HG03045 (cell line): ENCODE results near the gene CHD6.

Experiments used
- ATAC-seq: cut with Tn5 transposase; IDR thresholded peaks from one replicate; pipeline ENCODE4 v1.9.1; 2021; ENCODE audit warnings: mild to moderate bottlenecking, moderate library complexity; ENCODE audit not compliant: unreplicated experiment

CHD6 gene

GRCh38 chr20:41395667-41396664 is 222.2 kb downstream of the CHD6 start:
- no peak for ATAC-seq

DNA sequence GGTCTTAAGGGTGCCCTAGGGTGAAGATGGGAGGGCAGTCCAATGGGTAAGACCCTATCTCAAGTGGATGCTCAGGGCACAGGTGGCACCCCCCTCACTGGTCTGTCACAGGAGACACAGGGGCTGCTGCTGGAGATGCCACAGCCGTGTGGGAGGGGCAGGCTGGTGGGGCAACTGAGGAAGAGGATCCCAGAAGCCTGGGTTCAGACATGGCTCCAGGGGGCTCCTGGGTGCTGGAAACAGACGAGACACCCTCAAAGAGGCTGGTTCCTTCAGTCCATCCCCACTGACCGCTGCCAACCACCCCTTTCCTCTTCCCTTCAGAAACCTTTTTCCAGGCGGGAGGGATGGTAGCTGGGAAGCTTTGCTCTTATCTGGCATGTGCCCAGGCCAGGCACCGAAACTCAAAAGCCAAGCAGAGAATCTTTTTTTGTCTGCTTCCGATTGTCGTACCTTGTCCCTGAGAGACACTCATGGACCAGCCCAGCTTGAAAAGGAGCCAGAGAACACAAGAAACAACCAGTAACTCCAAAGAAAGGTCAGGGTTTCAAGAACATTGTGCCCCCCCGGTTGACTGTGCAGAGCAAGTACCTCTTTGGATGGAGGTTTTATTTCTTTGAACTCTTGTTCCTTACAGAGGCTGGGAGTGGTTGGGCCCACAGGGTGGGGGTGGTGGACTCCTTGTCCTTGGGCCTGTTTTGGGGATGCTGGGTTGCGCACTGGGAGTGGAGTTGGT is 223.1 kb downstream of the CHD6 start:
- ATAC-seq: no peak

GRCh38 chr20:41394081-41394480 is 224.1 kb downstream of the CHD6 start:
- no peak for ATAC-seq

- ATAC-seq: no peak
Measured at GRCh38 chr20:41393705-41394066, 224.5 kb downstream of the CHD6 start.

GRCh38 chr20:41392871-41393704 is 225.1 kb downstream of the CHD6 start:
- no peak for ATAC-seq

DNA sequence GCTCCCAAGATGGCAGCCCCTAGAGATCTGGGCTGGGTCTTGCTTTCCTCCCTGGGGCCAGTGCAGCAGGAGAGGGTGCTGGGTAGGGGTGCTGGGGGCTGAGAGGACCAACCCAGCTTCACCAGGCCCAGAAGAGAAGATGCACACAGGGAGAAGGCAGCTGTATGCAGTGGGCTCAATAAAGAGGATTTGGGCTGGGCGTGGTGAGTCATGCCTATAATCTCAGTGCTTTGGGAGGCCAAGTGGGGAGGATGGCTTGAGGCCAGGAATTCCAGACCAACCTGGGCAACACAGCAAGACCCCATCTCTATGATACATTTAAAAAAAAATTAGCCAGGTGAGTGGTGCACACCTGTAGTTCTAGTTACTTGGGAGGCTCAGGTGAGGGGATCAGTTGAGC is 225.9 kb downstream of the CHD6 start:
- no peak for ATAC-seq

DNA sequence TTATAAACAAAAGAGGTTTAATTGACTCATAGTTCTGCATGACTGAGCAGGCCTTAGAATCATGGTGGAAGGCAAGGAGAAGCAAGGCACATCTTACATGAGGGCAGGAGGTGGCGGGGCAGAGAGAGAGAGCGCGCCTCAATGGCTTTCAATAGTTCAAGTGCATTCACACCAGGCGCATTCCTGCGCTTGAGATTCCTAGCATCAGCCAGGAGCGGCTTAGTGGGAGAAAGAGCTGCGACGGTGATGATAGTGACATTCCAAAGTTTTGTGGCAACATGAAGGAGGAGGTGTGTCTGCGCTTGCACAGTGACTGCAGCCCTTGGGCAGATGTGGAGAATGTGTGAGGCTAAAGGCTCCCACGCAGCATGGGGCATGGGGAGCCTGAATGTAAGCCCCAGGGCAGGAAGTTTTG is 226.6 kb downstream of the CHD6 start:
- ATAC-seq: no peak

DNA sequence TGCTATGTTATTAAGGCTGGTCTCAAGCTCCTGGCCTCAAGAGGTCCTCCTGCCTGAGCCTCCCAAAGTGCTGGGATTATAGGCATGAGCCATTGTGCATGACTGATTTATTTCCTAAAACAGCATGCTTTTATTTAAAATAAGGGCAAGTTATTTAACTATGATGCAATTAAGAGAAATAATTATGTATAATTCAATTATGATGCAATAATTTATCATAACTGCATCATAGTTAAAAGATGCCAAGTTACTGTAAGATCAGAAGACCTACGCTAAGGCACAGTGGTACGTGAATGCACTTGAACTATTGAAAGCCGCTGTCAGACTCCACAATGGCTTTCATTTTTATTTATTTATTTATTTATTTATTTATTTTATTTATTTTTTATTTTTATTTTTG is 227.3 kb downstream of the CHD6 start:
- no peak for ATAC-seq

- ATAC-seq: no peak
Measured at GRCh38 chr20:41387444-41387851, 230.7 kb downstream of the CHD6 start.

- ATAC-seq: no peak
Measured at GRCh38 chr20:41386502-41387427, 231.4 kb downstream of the CHD6 start.

GRCh38 chr20:41382791-41383305 is 235.3 kb downstream of the CHD6 start:
- no peak for ATAC-seq

DNA sequence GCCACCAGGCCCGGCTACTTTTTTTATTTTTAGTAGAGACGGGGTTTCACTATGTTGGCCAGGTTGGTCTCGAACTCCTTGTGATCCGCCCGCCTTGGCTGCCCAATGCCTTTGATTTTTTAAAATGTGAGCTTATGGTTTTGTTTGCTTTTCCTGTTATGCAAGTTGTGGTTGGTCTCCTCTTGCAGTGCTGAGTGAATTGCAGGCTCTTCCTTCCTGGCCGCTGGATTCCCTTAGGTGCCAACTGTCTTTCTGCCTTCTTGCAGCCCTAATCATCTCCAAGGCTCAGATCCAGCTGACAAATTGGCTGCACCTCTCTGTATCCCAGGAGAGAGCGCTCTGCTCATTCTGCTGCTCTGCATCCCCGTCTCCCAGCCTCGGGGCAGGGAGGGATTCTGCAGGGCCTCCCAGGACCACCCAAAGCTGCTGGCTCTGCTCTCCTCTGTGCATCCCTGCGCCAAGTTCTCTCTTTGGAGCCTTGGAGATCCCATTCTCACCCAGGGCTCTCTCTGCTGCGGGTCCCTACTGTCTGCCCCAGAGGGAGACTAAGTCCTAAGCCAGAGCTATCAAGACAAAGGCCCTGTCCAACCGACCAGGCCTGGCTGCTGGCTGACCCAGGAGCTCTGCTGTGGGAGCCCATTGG is 237.5 kb downstream of the CHD6 start:
- no peak for ATAC-seq

DNA sequence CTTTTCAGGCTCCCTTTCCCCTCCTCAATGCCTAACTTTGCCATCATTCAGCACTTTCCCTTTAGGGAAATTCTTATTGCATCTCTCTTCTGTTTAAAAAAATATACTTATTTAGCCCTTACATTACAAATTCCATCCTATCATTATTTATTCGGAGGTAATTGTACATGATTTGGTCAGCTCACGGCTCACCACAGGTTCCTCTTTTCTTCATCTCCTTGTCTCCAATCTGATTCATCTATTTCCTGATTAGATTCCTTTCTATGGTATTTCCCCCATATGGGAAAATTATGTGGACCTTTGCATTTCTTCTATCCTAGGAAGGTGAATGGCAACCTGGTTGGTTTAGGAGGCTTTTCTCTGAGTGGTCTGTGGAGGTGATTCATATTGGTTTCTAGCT is 238.6 kb downstream of the CHD6 start:
- no peak for ATAC-seq

- ATAC-seq: no peak
Measured at GRCh38 chr20:41377275-41377674, 240.9 kb downstream of the CHD6 start.

DNA sequence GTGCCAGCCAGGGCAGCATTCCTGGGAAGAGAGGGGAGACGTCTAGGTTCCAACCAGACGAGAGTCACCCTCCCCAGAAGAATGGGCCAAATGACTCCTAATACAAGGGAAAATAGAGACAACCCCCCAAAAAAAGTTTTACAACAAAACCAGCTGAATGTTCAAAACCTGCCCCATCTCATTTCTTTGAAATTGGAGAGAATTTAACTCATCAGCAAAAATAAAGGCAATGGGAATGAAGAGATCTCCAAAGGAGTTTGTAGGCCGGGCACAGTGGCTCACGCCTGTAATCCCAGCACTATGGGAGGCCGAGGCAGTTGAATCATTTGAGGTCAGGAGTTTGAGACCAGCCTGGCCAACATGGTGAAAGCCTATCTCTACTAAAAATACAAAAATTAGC is 241.8 kb downstream of the CHD6 start:
- no peak for ATAC-seq

DNA sequence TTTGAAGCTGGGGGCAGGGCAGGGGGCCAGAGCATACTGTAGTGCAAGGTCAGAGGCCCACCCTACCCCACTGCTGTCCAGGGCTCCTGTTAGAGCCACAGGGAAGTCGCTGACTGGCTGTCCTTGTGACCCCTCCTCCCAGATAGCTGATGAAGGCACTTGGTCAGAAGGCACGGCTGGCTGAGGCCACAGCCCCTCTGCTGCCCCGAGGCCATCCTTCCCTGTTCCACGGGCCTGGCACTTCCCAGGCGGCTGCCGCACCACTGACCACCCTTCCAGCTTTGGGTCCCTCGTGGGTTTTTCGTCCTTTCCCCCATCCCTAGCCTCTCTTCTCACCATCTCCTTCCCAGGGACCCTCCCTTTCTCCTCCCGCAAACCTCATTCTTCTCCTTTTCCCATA is 242.3 kb downstream of the CHD6 start:
- no peak for ATAC-seq

- ATAC-seq: no peak
Measured at GRCh38 chr20:41373931-41374920, 244.0 kb downstream of the CHD6 start.

DNA sequence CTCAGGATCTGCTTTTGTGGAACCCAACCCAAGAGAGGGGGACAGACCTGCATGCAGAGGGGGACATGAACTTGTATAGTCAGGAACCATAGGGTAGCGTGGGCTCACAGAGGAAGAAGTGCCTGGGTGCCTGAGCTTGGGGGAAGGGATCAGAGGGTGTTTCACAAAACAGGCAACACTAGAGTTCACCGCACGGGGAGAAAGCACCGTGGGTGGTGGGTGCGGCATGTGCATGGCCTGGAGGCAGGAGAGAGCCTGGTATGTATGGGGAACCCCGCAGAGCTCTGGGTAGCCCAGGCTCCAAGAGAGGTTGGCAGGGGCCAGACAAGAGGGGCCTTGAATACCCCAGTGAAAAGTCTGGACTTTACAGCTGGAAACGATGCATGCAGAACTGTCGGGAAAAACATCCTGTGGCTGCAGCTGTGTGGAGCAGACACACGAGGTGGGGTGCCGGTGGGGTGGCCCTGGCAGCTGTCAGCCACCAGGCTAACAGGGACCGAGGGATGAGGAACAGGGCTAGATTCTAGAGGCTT is 244.9 kb downstream of the CHD6 start:
- no peak for ATAC-seq
